B cell (primary cell): ENCODE measurements around the gene ZDHHC7. TPM values are rescaled to one million over a fixed set of nuclear protein-coding genes. Genes with fewer than 3 reads are reported as not detected.

ENCODE experiments used
- ATAC-seq: fragments of 200-7000 bp; cut with Tn5 transposase; one replicate; pipeline ENCODE4 v1.10.0; 2021; ENCODE audit warnings: low read depth, mild to moderate bottlenecking, moderate number of reproducible peaks, moderate library complexity
- CTCF ChIA-PET: fragments of 350-600 bp; sonication (Branson Sonifier 250); formaldehyde crosslinking; loops from one replicate; lab custom pipeline; 2021; ENCODE audit warnings: antibody characterized with exemption, inconsistent platforms; lab: Charles Lee
- POLR2A ChIA-PET: fragments of 350-600 bp; sonication (Branson Sonifier 250); formaldehyde crosslinking; loops from one replicate; lab custom pipeline; 2021; ENCODE audit warnings: antibody characterized with exemption; lab: Charles Lee
- DNase-seq: peaks from one replicate; pipeline ENCODE4 v3.0.0; 2013
- H2AFZ ChIP-seq: 2 replicates; pipeline ENCODE4 v1.6.1; 2012; ENCODE audit warnings: mild to moderate bottlenecking, low read depth, low read length; ENCODE audit not compliant: insufficient read depth, poor library complexity, severe bottlenecking
- H3K27ac ChIP-seq, 2 donors: 1 replicate in 1 of 2; 2 replicates in 1 of 2; pipeline ENCODE4 v1.5.1; 2012 to 2013; ENCODE audit warnings: low read length in 2 of 2, mild to moderate bottlenecking in 2 of 2, moderate library complexity in 1 of 2
- H3K27me3 ChIP-seq, 4 experiments: fragments of 200-600 bp in 1 of 4; sonication (generic) in 1 of 4; replicated peaks in 1 of 4; 1 replicate in 2 of 4; 2 replicates in 2 of 4; pipeline versions ENCODE4 v1.6.1 to v1.7.0; 2013 to 2016; ENCODE audit warnings: low read length in 3 of 4, mild to moderate bottlenecking in 2 of 4, mixed read lengths in 1 of 4, moderate library complexity in 1 of 4; ENCODE audit not compliant: insufficient read depth in 4 of 4, control insufficient read depth in 3 of 4; ENCODE audit errors: control extremely low read depth in 1 of 4
- H3K36me3 ChIP-seq, 2 experiments: replicated peaks in 1 of 2; 1 replicate in 1 of 2; 2 replicates in 1 of 2; pipeline versions ENCODE4 v1.6.1 to v1.7.1; 2013; ENCODE audit warnings: low read length in 1 of 2; ENCODE audit not compliant: insufficient read depth in 2 of 2, control insufficient read depth in 1 of 2; ENCODE audit errors: control extremely low read depth in 1 of 2, extremely low read depth in 1 of 2
- H3K4me1 ChIP-seq, 2 donors: fragments of 200-600 bp in 1 of 2; sonication (generic) in 1 of 2; 1 replicate in 1 of 2; 2 replicates in 1 of 2; pipeline versions ENCODE4 v1.5.1 to v1.6.1; 2013 to 2017; ENCODE audit warnings: low read length in 2 of 2; ENCODE audit not compliant: control insufficient read depth in 2 of 2, insufficient read depth in 2 of 2
- H3K4me2 ChIP-seq: replicated peaks from 2 replicates; pipeline ENCODE3; 2012; ENCODE audit warnings: mild to moderate bottlenecking, low read depth, low read length; ENCODE audit not compliant: poor library complexity, severe bottlenecking
- H3K4me3 ChIP-seq, 5 experiments: fragments of 200-600 bp in 1 of 5; sonication (generic) in 1 of 5; 1 replicate in 3 of 5; 2 replicates in 2 of 5; pipeline versions ENCODE4 v1.5.1 to v1.7.0; 2011 to 2016; ENCODE audit warnings: low read length in 4 of 5, mild to moderate bottlenecking in 4 of 5, low read depth in 2 of 5, control low read depth in 1 of 5, moderate library complexity in 1 of 5; ENCODE audit not compliant: insufficient read depth in 1 of 5; ENCODE audit errors: control extremely low read depth in 1 of 5, extremely low read depth in 1 of 5
- H3K79me2 ChIP-seq: fragments of 200-600 bp; sonication (generic); one replicate; pipeline ENCODE4 v1.6.0; 2016; ENCODE audit warnings: low read length; ENCODE audit not compliant: control insufficient read depth, insufficient read depth
- H3K9ac ChIP-seq: fragments of 200-600 bp; sonication (generic); 2 replicates; pipeline ENCODE4 v1.6.1; 2017; ENCODE audit warnings: mild to moderate bottlenecking, low read length, moderate library complexity
- H3K9me3 ChIP-seq, 3 donors: one replicate each; pipeline versions ENCODE4 v1.6.1 to v1.7.1; 2013; ENCODE audit warnings: low read length in 2 of 3; ENCODE audit not compliant: control insufficient read depth in 2 of 3, insufficient read depth in 1 of 3; ENCODE audit errors: control extremely low read depth in 1 of 3
- H4K20me1 ChIP-seq: 2 replicates; pipeline ENCODE4 v1.6.0; 2012; ENCODE audit warnings: mild to moderate bottlenecking, low read length; ENCODE audit not compliant: insufficient read depth, control insufficient read depth, poor library complexity, severe bottlenecking
- H3K27ac Mint-ChIP-seq: one replicate; pipeline ENCODE4 v1.8.0; 2021; ENCODE audit warnings: mixed read lengths
- H3K27me3 Mint-ChIP-seq: one replicate; pipeline ENCODE4 v1.8.0; 2021; ENCODE audit warnings: mixed read lengths
- H3K4me1 Mint-ChIP-seq: one replicate; pipeline ENCODE4 v1.8.0; 2021; ENCODE audit warnings: mixed read lengths
- H3K4me3 Mint-ChIP-seq: one replicate; pipeline ENCODE4 v1.8.0; 2021; ENCODE audit warnings: mixed read lengths
- H3K9me3 Mint-ChIP-seq: one replicate; pipeline ENCODE4 v1.8.0; 2022; ENCODE audit warnings: mixed read lengths; ENCODE audit not compliant: insufficient read depth
- EZH2 ChIP-seq: IDR thresholded peaks from 2 replicates; pipeline ENCODE4 v1.6.1; 2012; ENCODE audit warnings: borderline replicate concordance, low read depth, mild to moderate bottlenecking, moderate library complexity, low read length; ENCODE audit not compliant: insufficient read depth, poor library complexity, severe bottlenecking
- WGBS: methylation state at CpG from one replicate; pipeline ENCODE4 v1.1.5; 2013; ENCODE audit warnings: missing lambda C conversion rate; ENCODE audit not compliant: insufficient coverage; 5-methylcytosine and 5-hydroxymethylcytosine counted together
- intact Hi-C: fragments of 100-400 bp; cut with micrococcal nuclease; formaldehyde crosslinking; loops from one replicate; pipeline ENCODE4 v1.10.0; 2022
- polyA plus RNA-seq: library from polyadenylated mRNA; depleted of rRNA; stranded (reverse); fragments of >200 nt; gene quantifications from 2 replicates; pipeline ENCODE4 v1.2.3, GENCODE V29; 2012
- total RNA-seq, 2 donors: library from RNA; stranded (reverse); fragments of 120-200 nt in 1 of 2; gene quantifications; 1 replicate in 1 of 2; 2 replicates in 1 of 2; pipeline versions ENCODE4 v1.2.3 to v1.2.4, GENCODE V29; 2013 to 2022
- TF ChIP-seq, protein P1 (sequence below): fragments of 200-600 bp; IDR thresholded peaks from one replicate; pipeline ENCODE4 v1.8.0; 2022; ENCODE audit warnings: antibody characterized with exemption, mild to moderate bottlenecking

The ZDHHC7 gene
- total and polyA plus RNA-seq, 2 donors (not counting 1 experiment from before 2014, with no cell fraction given) = 25.2 to 36.1 TPM

DNA sequence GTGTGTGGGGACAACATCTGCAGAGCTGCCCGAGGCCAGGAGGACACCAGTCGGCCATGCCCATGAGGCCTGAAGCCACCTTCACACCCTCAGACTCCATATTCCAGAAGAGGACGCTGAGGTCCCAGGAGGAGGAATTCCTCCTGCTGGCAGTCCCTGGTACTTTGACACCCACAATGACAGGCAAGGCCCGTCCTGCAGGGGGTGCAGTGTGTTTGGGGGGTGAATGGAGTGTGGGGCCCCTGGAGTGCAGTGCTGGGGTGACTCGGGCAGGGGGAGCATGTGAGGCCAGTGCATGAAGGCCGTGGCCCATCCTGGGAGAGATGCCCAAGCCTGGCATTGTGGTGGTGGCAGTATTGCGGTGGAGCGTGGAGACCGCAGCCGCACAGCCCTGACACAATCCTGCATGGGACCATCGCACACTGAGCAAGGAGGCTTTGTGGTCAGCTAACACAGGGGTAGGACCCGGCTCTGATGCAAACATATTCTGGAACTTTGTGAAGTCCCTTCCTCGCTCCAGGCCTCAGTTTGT is 52.2 kb downstream of the ZDHHC7 start:
- TF ChIP-seq EZH2 = no peak
- TF ChIP-seq, protein P1, sequence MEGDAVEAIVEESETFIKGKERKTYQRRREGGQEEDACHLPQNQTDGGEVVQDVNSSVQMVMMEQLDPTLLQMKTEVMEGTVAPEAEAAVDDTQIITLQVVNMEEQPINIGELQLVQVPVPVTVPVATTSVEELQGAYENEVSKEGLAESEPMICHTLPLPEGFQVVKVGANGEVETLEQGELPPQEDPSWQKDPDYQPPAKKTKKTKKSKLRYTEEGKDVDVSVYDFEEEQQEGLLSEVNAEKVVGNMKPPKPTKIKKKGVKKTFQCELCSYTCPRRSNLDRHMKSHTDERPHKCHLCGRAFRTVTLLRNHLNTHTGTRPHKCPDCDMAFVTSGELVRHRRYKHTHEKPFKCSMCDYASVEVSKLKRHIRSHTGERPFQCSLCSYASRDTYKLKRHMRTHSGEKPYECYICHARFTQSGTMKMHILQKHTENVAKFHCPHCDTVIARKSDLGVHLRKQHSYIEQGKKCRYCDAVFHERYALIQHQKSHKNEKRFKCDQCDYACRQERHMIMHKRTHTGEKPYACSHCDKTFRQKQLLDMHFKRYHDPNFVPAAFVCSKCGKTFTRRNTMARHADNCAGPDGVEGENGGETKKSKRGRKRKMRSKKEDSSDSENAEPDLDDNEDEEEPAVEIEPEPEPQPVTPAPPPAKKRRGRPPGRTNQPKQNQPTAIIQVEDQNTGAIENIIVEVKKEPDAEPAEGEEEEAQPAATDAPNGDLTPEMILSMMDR = no peak
- Mint-ChIP-seq H3K27ac (no peak overlapping the region), H3K9me3 (no peaks in the 10 kb centered on the region), H3K27me3 (no peaks in the 10 kb centered on the region), H3K4me3 (no peak overlapping the region), H3K4me1 (no peaks in the 10 kb centered on the region)
- no peak overlapping the region for H3K27ac ChIP-seq
- ATAC-seq = no peak
- H3K9ac ChIP-seq = no peak overlapping the region
- no peak overlapping the region for H3K4me2 ChIP-seq
- no peak overlapping the region for H3K4me3 ChIP-seq
- CTCF ChIA-PET = no interaction called here
- H2AFZ ChIP-seq = no peak overlapping the region
- H3K4me1 ChIP-seq = no peaks in the 10 kb centered on the region
- H3K79me2 ChIP-seq = no peaks in the 10 kb centered on the region
- no peaks in the 10 kb centered on the region for H3K36me3 ChIP-seq
- WGBS = 88% methylated on average over 13 of the region's 13 CpGs
- H3K9me3 ChIP-seq = peaks cover 0 to 4% (median 0%) of the 10 kb centered on the region in 3 donors
- DNase-seq = no peak
- no peaks in the 10 kb centered on the region for H4K20me1 ChIP-seq
- H3K27me3 ChIP-seq = peaks cover 0 to 4% (median 0%) of the 10 kb centered on the region in 4 experiments
- intact Hi-C loops = no loop called here
- POLR2A ChIA-PET = no interaction called here

DNA sequence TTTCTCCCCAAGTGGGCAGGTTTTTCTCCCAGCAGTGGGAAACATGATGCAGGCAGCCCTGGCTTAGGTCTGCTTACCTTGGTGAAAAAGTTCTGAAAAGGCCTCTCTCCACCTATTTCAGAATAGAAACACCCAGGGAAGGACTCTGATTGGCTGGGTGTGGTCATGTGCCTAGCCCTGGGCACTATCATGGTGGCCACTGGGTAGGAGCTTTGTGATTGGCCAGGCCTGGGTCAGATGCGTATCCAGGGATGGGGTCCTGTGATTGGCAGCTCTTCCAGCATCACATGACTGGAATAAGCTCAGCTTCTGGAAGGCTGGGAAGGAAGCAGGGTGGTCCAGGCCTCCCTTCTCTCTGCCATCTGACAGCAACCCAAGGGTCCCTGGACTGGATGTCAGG is 53.5 kb downstream of the ZDHHC7 start:
- ChIA-PET POLR2A (no interaction called here), CTCF (interaction anchor here (0.9 to 1.4 kb wide), 2 partner anchors 37 to 203 kb away, joined by 3 to 6 read pairs; no protein-coding TSS in a partner anchor)
- no peak overlapping the region for H3K27ac ChIP-seq
- Mint-ChIP-seq H3K4me1 (no peaks in the 10 kb centered on the region), H3K27ac (no peak overlapping the region), H3K27me3 (no peaks in the 10 kb centered on the region), H3K9me3 (no peaks in the 10 kb centered on the region), H3K4me3 (no peak overlapping the region)
- H4K20me1 ChIP-seq = no peaks in the 10 kb centered on the region
- ATAC-seq = no peak
- TF ChIP-seq, protein P1 = no peak
- no peak for TF ChIP-seq EZH2
- peaks cover 0 to 4% (median 0%) of the 10 kb centered on the region in 4 experiments for H3K27me3 ChIP-seq
- no peak overlapping the region for H3K4me3 ChIP-seq
- H2AFZ ChIP-seq = no peak overlapping the region
- intact Hi-C loops = no loop called here
- H3K79me2 ChIP-seq = no peaks in the 10 kb centered on the region
- peaks cover 0 to 4% (median 0%) of the 10 kb centered on the region in 3 donors for H3K9me3 ChIP-seq
- H3K4me2 ChIP-seq = no peak overlapping the region
- H3K9ac ChIP-seq = no peak overlapping the region
- no peaks in the 10 kb centered on the region for H3K4me1 ChIP-seq
- no peaks in the 10 kb centered on the region for H3K36me3 ChIP-seq
- no peak for DNase-seq
- 100% methylated on average over 1 of the region's 1 CpG for WGBS
